Measurements from ENCODE around the gene GSTA1.
A peak's percentile ranks its signal among the peaks of the same experiment; 100 is the strongest.
"Not testable (repeated sequence)": the region's sequence is repeated elsewhere in the genome, so short reads cannot be mapped to it uniquely, and the experiment has no call there.

Gene GSTA1

GRCh38 chr6:52803668-52804255, at the start of gene GSTA1:
GSTA1 (minus strand) TSS chr6:52803816; CDS start chr6:52799267, 4,549 bp downstream.
- not testable (repeated sequence) for DNase-seq (ENCODE audit: low read depth)

GRCh38 chr6:52849137-52849536, 45.5 kb upstream of the GSTA1 start:
- DNase-seq (ENCODE audit: low read depth), result no peak

GRCh38 chr6:52846002-52846401, 42.4 kb upstream of the GSTA1 start:
- no peak for DNase-seq (ENCODE audit: low read depth)

GRCh38 chr6:52843605-52844004, 40.0 kb upstream of the GSTA1 start:
- no peak for DNase-seq (ENCODE audit: low read depth)

- DNase-seq (ENCODE audit: low read depth), result no peak
Observed at GRCh38 chr6:52840763-52841585, 37.4 kb upstream of the GSTA1 start, which contains the start of gene GSTA5. GSTA5 (minus strand) TSS chr6:52840813.

GRCh38 chr6:52839124-52840055, 35.8 kb upstream of the GSTA1 start:
- peak; percentile 25 for DNase-seq (ENCODE audit: low read depth)

- no peak for DNase-seq (ENCODE audit: low read depth)
Observed at GRCh38 chr6:52834481-52834880, 30.9 kb upstream of the GSTA1 start.

- not testable (repeated sequence) for DNase-seq (ENCODE audit: low read depth)
Observed at GRCh38 chr6:52830869-52831268, 27.3 kb upstream of the GSTA1 start.

- no peak for DNase-seq (ENCODE audit: low read depth)
Observed at GRCh38 chr6:52829046-52829817, 25.6 kb upstream of the GSTA1 start.

GRCh38 chr6:52828621-52829020, 25.0 kb upstream of the GSTA1 start:
- not testable (repeated sequence) for DNase-seq (ENCODE audit: low read depth)

- not testable (repeated sequence) for DNase-seq (ENCODE audit: low read depth)
Observed at GRCh38 chr6:52827073-52827783, 23.6 kb upstream of the GSTA1 start.

GRCh38 chr6:52826513-52826912, 22.9 kb upstream of the GSTA1 start:
- DNase-seq (ENCODE audit: low read depth), result no peak

GRCh38 chr6:52825900-52826459, 22.4 kb upstream of the GSTA1 start:
- DNase-seq (ENCODE audit: low read depth), result not testable (repeated sequence)

- not testable (repeated sequence) for DNase-seq (ENCODE audit: low read depth)
Observed at GRCh38 chr6:52825270-52825793, 21.7 kb upstream of the GSTA1 start.

- no peak for DNase-seq (ENCODE audit: low read depth)
Observed at GRCh38 chr6:52821842-52822241, 18.2 kb upstream of the GSTA1 start.

- DNase-seq (ENCODE audit: low read depth), result no peak
Observed at GRCh38 chr6:52820198-52820597, 16.6 kb upstream of the GSTA1 start.

- no peak for DNase-seq (ENCODE audit: low read depth)
Observed at GRCh38 chr6:52815167-52816092, 11.8 kb upstream of the GSTA1 start.

- not testable (repeated sequence) for DNase-seq (ENCODE audit: low read depth)
Observed at GRCh38 chr6:52814545-52814944, 10.9 kb upstream of the GSTA1 start.

- not testable (repeated sequence) for DNase-seq (ENCODE audit: low read depth)
Observed at GRCh38 chr6:52809777-52810176, 6.2 kb upstream of the GSTA1 start.
